Colonic mucosa (tissue), 4 donors: Measurements from ENCODE around the gene SCG2. TPM values are rescaled to one million over a fixed set of nuclear protein-coding genes. Genes with fewer than 3 reads are reported as not detected.

Experiments used
- DNase-seq: peaks from one replicate; pipeline ENCODE4 v3.0.0-alpha.2; 2020
- H3K27ac ChIP-seq: fragments of 200-600 bp; one replicate; pipeline ENCODE4 v1.8.0; 2021
- H3K27me3 ChIP-seq: fragments of 200-600 bp; one replicate; pipeline ENCODE4 v1.8.0; 2021
- H3K36me3 ChIP-seq: fragments of 200-600 bp; one replicate; pipeline ENCODE4 v1.8.0; 2021
- H3K4me1 ChIP-seq: fragments of 200-600 bp; one replicate; pipeline ENCODE4 v1.8.0; 2021; ENCODE audit warnings: mild to moderate bottlenecking
- H3K4me3 ChIP-seq: fragments of 200-600 bp; one replicate; pipeline ENCODE4 v1.8.0; 2021
- H3K9ac ChIP-seq, 2 donors: one replicate each; pipeline ENCODE4 v1.7.0; 2013; ENCODE audit warnings: control low read depth in 2 of 2, low read depth in 2 of 2, low read length in 2 of 2
- H3K9me3 ChIP-seq: fragments of 200-600 bp; one replicate; pipeline ENCODE4 v1.8.0; 2021
- CTCF ChIP-seq: fragments of 200-600 bp; IDR thresholded peaks from one replicate; pipeline ENCODE4 v1.8.0; 2022; ENCODE audit warnings: antibody characterized with exemption, mild to moderate bottlenecking
- intact Hi-C: fragments of 100-400 bp; cut with DNase I; formaldehyde crosslinking; loops from one replicate; pipeline ENCODE4 v1.14.1; 2022
- total RNA-seq, 2 donors: library from RNA; stranded (reverse); fragmentation: NEBNext Ultra II Directional in 1 of 2; extraction: Animal tissue kit (Norgen Biotek cat#: 25700) in 1 of 2; gene quantifications; one replicate each; pipeline ENCODE4 v1.2.1, GENCODE V29; 2021
- donor health status: healthy.
- donor health status: DM: no; HTN: no; CAD: no.
- donor health status: DM: no; HTN: no; CAD: no.

Gene SCG2
- total RNA-seq, 2 donors from 2014 or later = 2.9 to 4.1 TPM

- Histone ChIP-seq H3K27me3 (no peaks in the 10 kb centered on the region), H3K9ac (no peak overlapping the region), H3K27ac (no peak overlapping the region), H3K4me1 (no peaks in the 10 kb centered on the region), H3K9me3 (no peaks in the 10 kb centered on the region), H3K4me3 (no peak overlapping the region), H3K36me3 (no peaks in the 10 kb centered on the region)
- DNase-seq = no peak
- no peak for TF ChIP-seq CTCF
- intact Hi-C loops = no loop called here
These were observed 14.9 kb downstream of the SCG2 start for GRCh38 chr2:223587301-223587700.

GRCh38 chr2:223586261-223586660 lies 15.9 kb downstream of the SCG2 start:
- intact Hi-C loops = no loop called here
- no peak for TF ChIP-seq CTCF
- Histone ChIP-seq H3K4me3 (no peak overlapping the region), H3K27ac (no peak overlapping the region), H3K36me3 (no peaks in the 10 kb centered on the region), H3K4me1 (no peaks in the 10 kb centered on the region), H3K9ac (no peak overlapping the region), H3K9me3 (no peaks in the 10 kb centered on the region), H3K27me3 (no peaks in the 10 kb centered on the region)
- DNase-seq = no peak

- intact Hi-C loops = no loop called here
- Histone ChIP-seq H3K4me3 (no peak overlapping the region), H3K9me3 (no peaks in the 10 kb centered on the region), H3K9ac (no peak overlapping the region), H3K4me1 (no peaks in the 10 kb centered on the region), H3K36me3 (no peaks in the 10 kb centered on the region), H3K27me3 (no peaks in the 10 kb centered on the region), H3K27ac (no peak overlapping the region)
- no peak for DNase-seq
- TF ChIP-seq CTCF = no peak
These were observed 16.5 kb downstream of the SCG2 start for GRCh38 chr2:223585666-223586065.

- TF ChIP-seq CTCF = no peak
- intact Hi-C loops = no loop called here
These were observed 20.2 kb downstream of the SCG2 start for GRCh38 chr2:223582001-223582400.

GRCh38 chr2:223580951-223581350 lies 21.2 kb downstream of the SCG2 start:
- Histone ChIP-seq H3K9me3 (no peaks in the 10 kb centered on the region), H3K9ac (no peak overlapping the region), H3K36me3 (no peaks in the 10 kb centered on the region), H3K4me1 (no peaks in the 10 kb centered on the region), H3K27me3 (no peaks in the 10 kb centered on the region), H3K27ac (no peak overlapping the region), H3K4me3 (no peak overlapping the region)
- no peak for TF ChIP-seq CTCF
- intact Hi-C loops = no loop called here
- no peak for DNase-seq

More at GRCh38 chr2:223582001-223582400, 20.2 kb downstream of the SCG2 start:
- Histone ChIP-seq H3K4me3 (no peak overlapping the region), H3K9ac (no peak overlapping the region), H3K36me3 (no peaks in the 10 kb centered on the region), H3K4me1 (no peaks in the 10 kb centered on the region), H3K9me3 (no peaks in the 10 kb centered on the region), H3K27me3 (no peaks in the 10 kb centered on the region), H3K27ac (no peak overlapping the region)
- DNase-seq = no peak

- Histone ChIP-seq H3K9me3 (no peaks in the 10 kb centered on the region), H3K4me1 (no peaks in the 10 kb centered on the region), H3K9ac (no peak overlapping the region), H3K27me3 (no peaks in the 10 kb centered on the region), H3K4me3 (no peak overlapping the region), H3K36me3 (no peaks in the 10 kb centered on the region), H3K27ac (no peak overlapping the region)
- no peak for DNase-seq
- intact Hi-C loops = no loop called here
- TF ChIP-seq CTCF = no peak
These were observed 23.3 kb downstream of the SCG2 start for GRCh38 chr2:223578846-223579245.
